RWPE1 (cell line): ENCODE results near the gene TMEM92.

Source experiments
- CTCF ChIA-PET: fragments of 350-600 bp; sonication (Branson Sonifier 250); formaldehyde crosslinking; extraction: SDS; loops from one replicate; lab custom pipeline; 2021; lab: Yijun Ruan, JAX
- POLR2A ChIA-PET: fragments of 400-600 bp; formaldehyde crosslinking; extraction: SDS; loops from one replicate; lab custom pipeline; 2020; ENCODE audit warnings: antibody characterized with exemption; ENCODE audit not compliant: low non-redundant PET; lab: Yijun Ruan, JAX
- DNase-seq: peaks from one replicate; pipeline ENCODE4 v3.0.0; 2012; ENCODE audit warnings: low spot score
- H3K27ac ChIP-seq: fragments of 450-650 bp; 2 replicates; pipeline ENCODE4 v1.5.1; 2017
- TF ChIP-seq, protein P1 (sequence below): fragments of 450-650 bp; conservative IDR thresholded peaks from 2 replicates; pipeline ENCODE4 v1.5.1; 2017; ENCODE audit warnings: low read depth, mild to moderate bottlenecking

Gene TMEM92

DNA sequence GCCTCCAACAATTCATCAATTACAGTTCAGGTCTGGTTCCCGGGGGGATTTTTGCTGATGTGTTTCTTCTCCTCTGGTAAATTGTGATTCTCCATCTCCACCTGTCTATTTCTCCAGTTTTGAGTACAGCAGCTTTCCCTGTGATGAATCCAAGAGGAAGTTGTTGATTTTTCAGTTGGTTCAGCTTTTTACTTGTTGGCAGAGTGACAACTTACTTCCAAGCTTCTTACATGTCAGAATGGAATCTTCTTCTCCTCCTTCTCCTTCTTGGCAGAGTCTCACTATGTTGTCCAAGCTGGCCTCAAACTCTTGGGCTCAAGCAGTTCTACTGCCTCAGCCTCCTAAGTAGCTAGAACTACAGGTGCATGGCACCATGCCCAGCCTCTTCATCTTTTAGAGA, 33.4 kb upstream of the TMEM92 start:
- POLR2A ChIA-PET: no interaction called here
- H3K27ac ChIP-seq: no peak overlapping the region
- no peak for DNase-seq
- CTCF ChIA-PET: interaction anchor here (0.5 to 1.3 kb wide), 3 partner anchors 8 to 41 kb away, joined by 3 to 5 read pairs (median 3); no protein-coding TSS in a partner anchor
- TF ChIP-seq, protein P1, sequence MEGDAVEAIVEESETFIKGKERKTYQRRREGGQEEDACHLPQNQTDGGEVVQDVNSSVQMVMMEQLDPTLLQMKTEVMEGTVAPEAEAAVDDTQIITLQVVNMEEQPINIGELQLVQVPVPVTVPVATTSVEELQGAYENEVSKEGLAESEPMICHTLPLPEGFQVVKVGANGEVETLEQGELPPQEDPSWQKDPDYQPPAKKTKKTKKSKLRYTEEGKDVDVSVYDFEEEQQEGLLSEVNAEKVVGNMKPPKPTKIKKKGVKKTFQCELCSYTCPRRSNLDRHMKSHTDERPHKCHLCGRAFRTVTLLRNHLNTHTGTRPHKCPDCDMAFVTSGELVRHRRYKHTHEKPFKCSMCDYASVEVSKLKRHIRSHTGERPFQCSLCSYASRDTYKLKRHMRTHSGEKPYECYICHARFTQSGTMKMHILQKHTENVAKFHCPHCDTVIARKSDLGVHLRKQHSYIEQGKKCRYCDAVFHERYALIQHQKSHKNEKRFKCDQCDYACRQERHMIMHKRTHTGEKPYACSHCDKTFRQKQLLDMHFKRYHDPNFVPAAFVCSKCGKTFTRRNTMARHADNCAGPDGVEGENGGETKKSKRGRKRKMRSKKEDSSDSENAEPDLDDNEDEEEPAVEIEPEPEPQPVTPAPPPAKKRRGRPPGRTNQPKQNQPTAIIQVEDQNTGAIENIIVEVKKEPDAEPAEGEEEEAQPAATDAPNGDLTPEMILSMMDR: no peak

DNA sequence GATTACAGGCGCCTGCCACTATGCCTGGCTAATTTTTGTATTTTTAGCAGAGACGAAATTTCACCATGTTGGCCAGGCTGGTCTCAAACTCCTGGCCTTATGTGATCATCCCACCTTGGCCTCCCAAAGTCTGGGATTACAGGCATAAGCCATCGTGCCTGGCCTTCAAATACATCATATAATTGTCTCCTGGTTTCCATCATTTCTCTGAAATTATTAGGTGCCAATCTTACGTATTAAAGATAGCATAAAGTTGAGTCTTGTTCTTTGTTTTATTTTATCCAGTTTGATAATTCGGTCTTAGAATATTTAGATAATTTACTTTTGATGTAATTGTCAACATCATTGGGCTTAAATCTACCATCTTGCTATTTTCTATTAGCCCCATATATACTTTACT, 32.8 kb upstream of the TMEM92 start:
- ChIA-PET POLR2A (no interaction called here), CTCF (interaction anchor here (1.3 kb wide), 1 partner anchor 41 kb away, joined by 5 read pairs; no protein-coding TSS in a partner anchor)
- DNase-seq: no peak
- TF ChIP-seq, protein P1: no peak
- no peak overlapping the region for H3K27ac ChIP-seq

DNA sequence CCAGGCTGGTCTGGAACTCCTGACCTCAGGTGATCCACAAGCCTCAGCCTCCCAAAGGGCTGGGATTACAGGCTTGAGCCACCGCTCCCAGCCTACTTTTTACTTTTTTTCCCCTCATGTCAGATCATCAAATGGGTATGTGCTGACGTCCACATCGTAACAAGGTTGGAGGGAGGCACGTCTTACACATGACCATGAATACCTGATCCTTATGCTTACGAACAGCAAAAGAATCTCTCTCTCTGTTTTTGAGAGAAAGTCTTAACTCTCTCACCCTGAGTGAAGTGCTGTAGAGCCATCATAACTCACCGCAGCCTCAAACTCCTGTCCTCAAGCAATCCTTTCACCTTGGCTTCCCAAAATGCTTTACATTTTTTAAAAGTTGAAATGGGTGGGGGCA, 29.5 kb upstream of the TMEM92 start:
- TF ChIP-seq, protein P1: no peak
- ChIA-PET CTCF (interaction anchor here (0.6 kb wide), 1 partner anchor 24 kb away, joined by 3 read pairs; no protein-coding TSS in a partner anchor), POLR2A (no interaction called here)
- no peak overlapping the region for H3K27ac ChIP-seq
- no peak for DNase-seq

DNA sequence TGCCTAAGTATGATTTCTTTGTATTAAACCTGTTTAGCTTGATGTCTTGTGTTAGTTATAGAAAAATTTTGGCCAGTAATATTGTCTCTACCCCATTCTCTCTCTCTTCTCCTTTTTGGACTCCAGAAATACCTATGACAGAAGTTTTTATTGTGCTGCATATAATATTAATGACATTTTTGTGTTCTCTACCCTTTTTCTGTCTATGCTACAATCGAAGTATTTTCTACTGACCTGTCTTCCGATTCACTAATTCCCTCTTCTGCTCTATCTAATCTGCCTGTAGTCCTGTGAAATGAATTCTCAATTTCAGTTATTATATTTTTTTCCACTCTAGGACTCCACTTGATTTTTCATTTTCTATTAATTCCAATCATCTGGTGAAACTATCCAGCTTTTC, 26.0 kb upstream of the TMEM92 start:
- no peak for DNase-seq
- TF ChIP-seq, protein P1: no peak
- H3K27ac ChIP-seq: no peak overlapping the region
- ChIA-PET CTCF (interaction anchor here (0.6 kb wide), 1 partner anchor 35 kb away, joined by 5 read pairs; no protein-coding TSS in a partner anchor), POLR2A (no interaction called here)

DNA sequence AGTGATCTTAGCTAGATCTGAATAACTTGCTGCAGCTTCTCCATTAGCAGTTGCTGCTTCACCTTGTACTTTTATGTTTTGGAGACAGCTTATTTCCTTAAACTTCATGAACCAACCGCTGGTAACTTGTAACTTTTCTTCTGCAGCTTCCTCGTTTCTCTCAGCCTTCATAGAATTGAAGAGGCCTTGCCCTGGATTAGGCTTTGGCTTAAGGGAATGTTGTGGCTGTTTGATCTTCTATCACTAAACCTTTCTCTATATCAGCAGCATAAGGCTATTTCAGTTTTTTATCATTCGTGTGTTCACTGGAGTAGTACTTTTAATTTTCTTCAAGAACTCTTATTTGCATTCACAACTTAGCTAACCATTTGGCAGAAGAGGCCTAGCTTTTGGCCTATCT, 21.5 kb upstream of the TMEM92 start:
- TF ChIP-seq, protein P1: no peak
- CTCF ChIA-PET: interaction anchor here (0.5 to 1.2 kb wide), 2 partner anchors 10 to 30 kb away, joined by 3 to 5 read pairs; no protein-coding TSS in a partner anchor

DNA sequence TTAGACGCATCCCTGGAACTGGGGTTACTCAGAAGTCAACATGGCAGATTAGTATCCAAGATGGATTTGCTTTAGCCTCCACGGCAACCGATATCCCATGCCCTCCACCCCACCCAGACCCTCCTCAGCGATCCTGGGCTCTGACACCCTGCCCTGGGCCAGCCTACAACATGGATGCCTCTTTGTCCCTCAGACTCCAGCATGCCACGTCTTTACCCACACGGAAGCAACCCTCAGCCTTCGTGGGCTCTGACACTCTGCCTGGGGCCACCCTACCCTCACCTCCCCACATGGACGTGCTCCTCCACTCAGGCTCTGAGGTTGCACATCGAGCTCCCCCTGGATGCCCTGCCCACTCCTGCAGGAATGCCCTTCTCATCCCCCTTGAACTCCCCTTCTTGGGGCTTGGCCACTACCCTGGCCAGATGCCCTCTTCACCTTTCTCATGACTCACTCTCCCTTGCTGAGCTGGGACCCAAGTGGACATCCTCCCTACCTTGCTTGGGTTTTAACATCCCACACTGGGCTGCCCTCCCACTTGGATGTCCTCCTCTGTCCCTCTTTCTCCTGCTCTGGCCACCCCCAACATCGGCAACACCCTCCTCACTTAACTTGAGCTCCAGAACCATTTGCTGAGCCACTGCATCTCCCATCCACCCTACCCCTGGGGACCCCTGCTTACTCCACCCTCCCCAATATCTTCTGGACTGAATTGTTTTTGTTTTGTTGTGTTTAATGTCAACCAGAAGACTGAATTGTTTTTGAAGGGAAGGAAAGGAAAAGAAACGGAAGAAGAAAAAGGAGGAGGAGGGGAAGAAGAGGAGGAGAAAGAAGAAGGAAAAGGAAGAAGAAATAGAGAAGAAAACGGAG, 18.3 kb upstream of the TMEM92 start:
- POLR2A ChIA-PET: no interaction called here

More for the DNA sequence above, 21.5 kb upstream of the TMEM92 start:
- H3K27ac ChIP-seq: no peak overlapping the region
- POLR2A ChIA-PET: no interaction called here
- DNase-seq: no peak

More for the DNA sequence above, 18.3 kb upstream of the TMEM92 start:
- no peak overlapping the region for H3K27ac ChIP-seq
- TF ChIP-seq, protein P1: no peak
- CTCF ChIA-PET: interaction anchor here (0.6 to 1.6 kb wide), 4 partner anchors 16 to 156 kb away, joined by 3 to 8 read pairs (median 6); no protein-coding TSS in a partner anchor
- no peak for DNase-seq
